Endothelial cell of umbilical vein (primary cell): ENCODE measurements around the gene PAK5. TPM values are rescaled to one million over a fixed set of nuclear protein-coding genes. Genes with fewer than 3 reads are reported as not detected.

Experiments used
- BruUV-seq: library from RNA; stranded (reverse); fragments of 400-500 nt; replicated peaks from 2 replicates; lab custom pipeline; 2021; lab: Mats Ljungman, UMichigan
- CTCF ChIA-PET: fragments of 300-600, 350-600 bp; sonication (Branson Sonifier 250); formaldehyde crosslinking; loops from one replicate; lab custom pipeline; 2021; ENCODE audit warnings: antibody characterized with exemption, inconsistent platforms; lab: Charles Lee
- POLR2A ChIA-PET: fragments of 300-600, 350-600 bp; sonication (Branson Sonifier 250); formaldehyde crosslinking; loops from one replicate; lab custom pipeline; 2021; ENCODE audit warnings: antibody characterized with exemption, inconsistent platforms; lab: Charles Lee
- DNase-seq: peaks from one replicate; pipeline ENCODE4 v3.0.0-alpha.2; 2011; ENCODE audit warnings: low read depth, low spot score
- FAIRE-seq: peaks from 2 replicates; lab custom pipeline; 2011; peaks lifted over from hg19 to GRCh38; lab: Jason Lieb, UNC
- H2AFZ ChIP-seq: 2 replicates; pipeline ENCODE4 v1.6.0; 2012; ENCODE audit warnings: low read depth, low read length, control low read depth, inconsistent platforms
- H3K27ac ChIP-seq: 2 replicates; pipeline ENCODE4 v1.5.1; 2011; ENCODE audit warnings: low read depth, mild to moderate bottlenecking, control low read depth, low read length, moderate library complexity; ENCODE audit not compliant: insufficient read depth
- H3K27me3 ChIP-seq, 2 experiments: 2 replicates each; pipeline versions ENCODE4 v1.6.0 to v1.6.1; 2011; ENCODE audit warnings: low read length in 2 of 2, mixed read lengths in 1 of 2; ENCODE audit not compliant: control insufficient read depth in 2 of 2, insufficient read depth in 2 of 2
- H3K36me3 ChIP-seq, 2 experiments: 2 replicates in 1 of 2; 3 replicates in 1 of 2; pipeline ENCODE4 v1.5.1; 2011; ENCODE audit warnings: low read length in 2 of 2, mild to moderate bottlenecking in 1 of 2, moderate library complexity in 1 of 2; ENCODE audit not compliant: control insufficient read depth in 2 of 2, insufficient read depth in 2 of 2; ENCODE audit errors: extremely low read depth in 1 of 2
- H3K4me1 ChIP-seq: 3 replicates; pipeline ENCODE4 v1.5.1; 2011; ENCODE audit warnings: mild to moderate bottlenecking, low read length; ENCODE audit not compliant: control insufficient read depth, insufficient read depth; ENCODE audit errors: extremely low read depth
- H3K4me2 ChIP-seq: 2 replicates; pipeline ENCODE4 v1.6.1; 2011; ENCODE audit warnings: low read length, control low read depth, mixed read lengths; ENCODE audit not compliant: insufficient read depth
- H3K4me3 ChIP-seq, 3 experiments: fragments of 200-600 bp in 1 of 3; sonication (generic), shearing (Covaris generic) in 1 of 3; replicated peaks in 1 of 3; 2 replicates each; pipeline ENCODE4 v1.5.1; 2011 to 2016; ENCODE audit warnings: control low read depth in 3 of 3, low read length in 3 of 3, mild to moderate bottlenecking in 2 of 3, inconsistent platforms in 1 of 3, low read depth in 1 of 3, moderate library complexity in 1 of 3; ENCODE audit not compliant: insufficient read depth in 1 of 3
- H3K79me2 ChIP-seq: 2 replicates; pipeline ENCODE4 v1.6.0; 2012; ENCODE audit warnings: low read length, inconsistent platforms; ENCODE audit not compliant: control insufficient read depth, insufficient read depth
- H3K9ac ChIP-seq: replicated peaks from 2 replicates; pipeline ENCODE3; 2011; ENCODE audit warnings: low read length, control low read depth; ENCODE audit not compliant: insufficient read depth; ENCODE audit errors: extremely low read depth
- H3K9me1 ChIP-seq: replicated peaks from 3 replicates; pipeline ENCODE4 v1.6.0; 2011; ENCODE audit warnings: mild to moderate bottlenecking, low read length; ENCODE audit not compliant: control insufficient read depth, insufficient read depth; ENCODE audit errors: extremely low read depth
- H3K9me3 ChIP-seq: replicated peaks from 2 replicates; pipeline ENCODE4 v1.5.1; 2012; ENCODE audit warnings: low read length, inconsistent platforms; ENCODE audit not compliant: control insufficient read depth, insufficient read depth
- H4K20me1 ChIP-seq: replicated peaks from 2 replicates; pipeline ENCODE3; 2011; ENCODE audit warnings: mild to moderate bottlenecking, low read length; ENCODE audit not compliant: control insufficient read depth, insufficient read depth; ENCODE audit errors: extremely low read depth
- EZH2 ChIP-seq: IDR thresholded peaks from 2 replicates; pipeline ENCODE4 v1.6.1; 2012; ENCODE audit warnings: borderline replicate concordance, low read depth, mild to moderate bottlenecking, moderate library complexity, low read length, inconsistent platforms; ENCODE audit not compliant: severe bottlenecking
- FOS ChIP-seq: IDR thresholded peaks from 2 replicates; pipeline ENCODE4 v1.6.1; 2011; ENCODE audit warnings: mild to moderate bottlenecking, low read length, moderate library complexity, borderline replicate concordance; ENCODE audit not compliant: insufficient read depth
- GATA2 ChIP-seq: IDR thresholded peaks from 2 replicates; pipeline ENCODE4 v1.7.0; 2011; ENCODE audit warnings: low read depth, mild to moderate bottlenecking, moderate library complexity, mixed read lengths, low read length; ENCODE audit not compliant: insufficient read length, insufficient read depth
- JUN ChIP-seq: IDR thresholded peaks from 2 replicates; pipeline ENCODE4 v1.6.1; 2011; ENCODE audit warnings: borderline replicate concordance, low read depth; ENCODE audit not compliant: insufficient read length, insufficient read depth
- MYC ChIP-seq: IDR thresholded peaks from one replicate; pipeline ENCODE4 v1.6.1; 2011; ENCODE audit warnings: mild to moderate bottlenecking, low read depth, low read length
- POLR2A ChIP-seq: IDR thresholded peaks from 2 replicates; pipeline ENCODE4 v1.6.1; 2012; ENCODE audit warnings: low read depth, mild to moderate bottlenecking, control low read depth, low read length
- POLR2AphosphoS5 ChIP-seq: IDR thresholded peaks from 2 replicates; pipeline ENCODE4 v1.6.1; 2012; ENCODE audit warnings: low read depth, mild to moderate bottlenecking, control low read depth, low read length, moderate library complexity; ENCODE audit not compliant: insufficient read depth
- dilution Hi-C: fragments of 300-500 bp; cut with MboI; formaldehyde crosslinking; loops from one replicate; pipeline ENCODE4 v1.15.0; 2019; ENCODE audit warnings: low sequenced_read_pairs; ENCODE audit not compliant: extremely low pct_ligation_motif_present
- intact Hi-C: fragments of 100-400 bp; cut with micrococcal nuclease; formaldehyde crosslinking; loops from one replicate; pipeline ENCODE4 v1.10.0; 2022
- polyA plus RNA-seq, 4 experiments: library from polyadenylated mRNA; depleted of rRNA in 3 of 4; stranded (reverse) in 3 of 4; unstranded in 1 of 4; fragments of >200 nt; gene quantifications; 2 replicates each; pipeline versions ENCODE4 v1.2.1 to v1.2.3, GENCODE V29; 2011 to 2012; ENCODE audit warnings: missing spikeins in 1 of 4
- total RNA-seq: library from RNA; stranded (reverse); gene quantifications from 2 replicates; pipeline ENCODE4 v1.2.3, GENCODE V29; 2021
- TF ChIP-seq, protein P1 (sequence below): IDR thresholded peaks from 2 replicates; pipeline ENCODE4 v1.6.1; 2011; ENCODE audit not compliant: insufficient read depth, insufficient read length
- TF ChIP-seq, protein P2 (sequence below), 2 donors: IDR thresholded peaks; 1 replicate in 1 of 2; 2 replicates in 1 of 2; pipeline ENCODE4 v1.5.1; 2011; ENCODE audit warnings: low read length in 2 of 2, mild to moderate bottlenecking in 2 of 2, moderate library complexity in 2 of 2, control low read depth in 1 of 2, inconsistent platforms in 1 of 2, low read depth in 1 of 2; ENCODE audit not compliant: insufficient read depth in 1 of 2; ENCODE audit errors: extremely low read depth in 1 of 2

PAK5 gene
- total and polyA plus RNA-seq, 2 donors (not counting 3 experiments of a cell fraction or from before 2014, with no cell fraction given), result not detected

DNA sequence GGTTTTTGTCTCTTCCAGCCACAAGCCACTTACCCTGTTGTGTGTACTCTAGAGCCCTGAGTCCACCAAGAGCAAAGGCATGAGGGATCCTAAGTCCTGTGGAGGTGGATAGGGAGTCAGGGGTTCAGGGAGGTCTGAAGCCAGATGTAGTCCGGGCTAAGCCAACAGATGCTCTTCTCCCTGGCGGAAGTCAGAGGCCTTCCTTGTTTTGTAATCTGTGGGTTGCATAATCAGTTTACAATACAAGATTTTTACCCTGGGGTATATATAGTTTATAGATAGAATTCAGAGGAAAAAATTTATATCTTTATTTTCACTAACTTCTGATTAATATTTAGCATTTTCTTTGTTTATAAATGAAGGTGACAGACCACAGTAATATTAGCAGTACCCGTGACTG lies 315.2 kb downstream of the PAK5 start:
- H3K4me1 ChIP-seq, result no peaks in the 10 kb centered on the region
- dilution Hi-C loops (no loop called here), intact Hi-C loops (no loop called here)
- no peaks in the 10 kb centered on the region for H3K9me1 ChIP-seq
- H3K9ac ChIP-seq, result no peak overlapping the region
- no peaks in the 10 kb centered on the region for H4K20me1 ChIP-seq
- no peak overlapping the region for H3K27ac ChIP-seq
- BruUV-seq, result no TSS peak
- CTCF ChIA-PET, result no interaction called here
- H3K27me3 ChIP-seq, result peaks cover 9 to 16% of the 10 kb centered on the region in 2 experiments
- no peaks in the 10 kb centered on the region for H3K9me3 ChIP-seq
- DNase-seq (no peak), FAIRE-seq (no peak)
- POLR2A ChIA-PET, result no interaction called here
- no peak overlapping the region for H3K4me3 ChIP-seq
- TF ChIP-seq FOS, result no peak
- TF ChIP-seq EZH2, result no peak
- TF ChIP-seq MYC, result no peak
- TF ChIP-seq, protein P1, sequence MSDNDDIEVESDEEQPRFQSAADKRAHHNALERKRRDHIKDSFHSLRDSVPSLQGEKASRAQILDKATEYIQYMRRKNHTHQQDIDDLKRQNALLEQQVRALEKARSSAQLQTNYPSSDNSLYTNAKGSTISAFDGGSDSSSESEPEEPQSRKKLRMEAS, result no peak
- TF ChIP-seq, protein P2, sequence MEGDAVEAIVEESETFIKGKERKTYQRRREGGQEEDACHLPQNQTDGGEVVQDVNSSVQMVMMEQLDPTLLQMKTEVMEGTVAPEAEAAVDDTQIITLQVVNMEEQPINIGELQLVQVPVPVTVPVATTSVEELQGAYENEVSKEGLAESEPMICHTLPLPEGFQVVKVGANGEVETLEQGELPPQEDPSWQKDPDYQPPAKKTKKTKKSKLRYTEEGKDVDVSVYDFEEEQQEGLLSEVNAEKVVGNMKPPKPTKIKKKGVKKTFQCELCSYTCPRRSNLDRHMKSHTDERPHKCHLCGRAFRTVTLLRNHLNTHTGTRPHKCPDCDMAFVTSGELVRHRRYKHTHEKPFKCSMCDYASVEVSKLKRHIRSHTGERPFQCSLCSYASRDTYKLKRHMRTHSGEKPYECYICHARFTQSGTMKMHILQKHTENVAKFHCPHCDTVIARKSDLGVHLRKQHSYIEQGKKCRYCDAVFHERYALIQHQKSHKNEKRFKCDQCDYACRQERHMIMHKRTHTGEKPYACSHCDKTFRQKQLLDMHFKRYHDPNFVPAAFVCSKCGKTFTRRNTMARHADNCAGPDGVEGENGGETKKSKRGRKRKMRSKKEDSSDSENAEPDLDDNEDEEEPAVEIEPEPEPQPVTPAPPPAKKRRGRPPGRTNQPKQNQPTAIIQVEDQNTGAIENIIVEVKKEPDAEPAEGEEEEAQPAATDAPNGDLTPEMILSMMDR (IDR thresholded peaks at IDR 0.05; ENCODE audit: extremely low read depth in 1 of 2, insufficient read depth in 1 of 2, low read depth in 1 of 2, low read length in 2 of 2), result no peak
- TF ChIP-seq POLR2A, result no peak
- TF ChIP-seq POLR2AphosphoS5, result no peak
- no peak for TF ChIP-seq GATA2
- no peak for TF ChIP-seq JUN
- H2AFZ ChIP-seq, result no peak overlapping the region
- H3K79me2 ChIP-seq, result no peaks in the 10 kb centered on the region
- no peaks in the 10 kb centered on the region for H3K36me3 ChIP-seq
- no peak overlapping the region for H3K4me2 ChIP-seq
